HG03457 (cell line): ENCODE data around the gene TTC39A.

Experiments
- ATAC-seq: cut with Tn5 transposase; IDR thresholded peaks from one replicate; pipeline ENCODE4 v1.9.1; 2021; ENCODE audit warnings: moderate number of reproducible peaks; ENCODE audit not compliant: unreplicated experiment

The TTC39A gene

GRCh38 chr1:51298322-51298705 is 32.0 kb downstream of the TTC39A start:
- ATAC-seq: no peak

- no peak for ATAC-seq
Observed at GRCh38 chr1:51297401-51298321, 32.7 kb downstream of the TTC39A start.

- peak; percentile 58 for ATAC-seq
Observed at GRCh38 chr1:51296383-51297357, 33.7 kb downstream of the TTC39A start.

- no peak for ATAC-seq
Observed at GRCh38 chr1:51295926-51296325, 34.4 kb downstream of the TTC39A start.

GRCh38 chr1:51294566-51295184 is 35.7 kb downstream of the TTC39A start:
- no peak for ATAC-seq

- no peak for ATAC-seq
Observed at GRCh38 chr1:51293898-51294515, 36.4 kb downstream of the TTC39A start.

- ATAC-seq: no peak
Observed at GRCh38 chr1:51290489-51290847, 39.9 kb downstream of the TTC39A start.

- no peak for ATAC-seq
Observed at GRCh38 chr1:51289676-51290488, 40.5 kb downstream of the TTC39A start.

GRCh38 chr1:51288578-51288977 is 41.8 kb downstream of the TTC39A start:
- no peak for ATAC-seq

GRCh38 chr1:51287966-51288365 is 42.4 kb downstream of the TTC39A start:
- ATAC-seq: no peak

GRCh38 chr1:51285055-51285454 is 45.3 kb downstream of the TTC39A start:
- ATAC-seq: peak; percentile 88

GRCh38 chr1:51284487-51284954 is 45.8 kb downstream of the TTC39A start:
- peak; percentile 26 for ATAC-seq

- ATAC-seq: no peak
Observed at GRCh38 chr1:51283979-51284378, 46.4 kb downstream of the TTC39A start.

GRCh38 chr1:51282605-51283004 is 47.8 kb downstream of the TTC39A start:
- ATAC-seq: no peak

- ATAC-seq: no peak
Observed at GRCh38 chr1:51281807-51282206, 48.6 kb downstream of the TTC39A start.

GRCh38 chr1:51280321-51280978 is 49.9 kb downstream of the TTC39A start:
- ATAC-seq: no peak

GRCh38 chr1:51276286-51276685 is 54.1 kb downstream of the TTC39A start:
- ATAC-seq: no peak

- ATAC-seq: no peak
Observed at GRCh38 chr1:51274676-51275075, 55.7 kb downstream of the TTC39A start.

GRCh38 chr1:51272916-51273315 is 57.4 kb downstream of the TTC39A start:
- no peak for ATAC-seq
